HG02840 (cell line): ENCODE results near the gene VSTM2B.

Experiments
- ATAC-seq: cut with Tn5 transposase; IDR thresholded peaks from one replicate; pipeline ENCODE4 v1.9.1; 2021; ENCODE audit warnings: mild to moderate bottlenecking, moderate library complexity, moderate number of reproducible peaks; ENCODE audit not compliant: unreplicated experiment, low FRiP score

The VSTM2B gene

DNA sequence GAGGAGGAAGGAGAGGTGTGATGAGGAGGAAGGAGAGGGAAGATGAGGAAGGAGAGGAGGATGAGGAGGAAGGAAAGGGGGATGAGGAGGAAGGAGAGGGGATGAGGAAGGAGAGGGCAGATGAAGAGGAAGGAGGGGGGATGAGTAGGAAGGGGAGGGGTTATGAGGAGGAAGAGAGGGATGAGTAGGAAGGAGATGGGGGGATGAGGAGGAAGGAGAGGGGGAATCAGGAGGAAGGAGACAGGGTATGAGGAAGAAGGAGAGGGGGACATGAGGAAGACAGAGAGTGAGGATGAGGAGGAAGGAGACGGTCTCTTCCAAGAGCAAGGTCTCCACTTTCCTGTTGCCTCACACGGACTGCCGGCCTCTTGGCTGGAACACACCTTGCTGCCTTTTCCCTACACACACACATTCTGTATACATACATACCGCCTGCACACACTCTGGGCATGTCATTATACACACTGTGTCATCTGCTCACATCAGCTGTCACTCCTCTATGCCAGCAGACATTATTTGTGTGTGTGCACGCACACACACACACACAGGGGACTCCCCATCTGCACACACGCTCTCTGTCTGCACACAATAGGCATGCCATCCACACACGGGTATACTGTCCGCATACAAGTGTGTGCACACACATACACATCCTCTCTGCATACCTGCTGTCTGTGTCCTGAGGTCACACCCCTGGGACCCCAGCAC, 11.1 kb upstream of the VSTM2B start:
- ATAC-seq: no peak

DNA sequence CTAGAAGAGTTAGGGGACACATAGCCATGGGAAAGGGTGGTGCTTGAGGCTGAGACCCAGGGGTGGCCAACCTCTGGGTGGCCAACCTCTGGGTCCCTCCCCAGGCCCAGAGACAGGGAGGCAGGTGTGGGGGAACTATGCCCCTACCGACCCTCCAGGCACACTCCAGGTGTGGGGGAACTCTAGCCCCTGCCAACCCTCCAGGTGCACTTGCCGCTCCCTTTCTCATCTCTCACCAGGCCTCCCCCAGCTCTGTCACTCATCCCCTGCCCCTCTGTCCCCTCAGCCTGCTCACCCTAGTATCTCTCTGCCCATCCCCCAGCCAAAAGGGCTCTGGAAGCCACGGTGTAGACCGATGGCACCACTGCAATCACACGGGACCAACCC, 10.6 kb upstream of the VSTM2B start:
- no peak for ATAC-seq

DNA sequence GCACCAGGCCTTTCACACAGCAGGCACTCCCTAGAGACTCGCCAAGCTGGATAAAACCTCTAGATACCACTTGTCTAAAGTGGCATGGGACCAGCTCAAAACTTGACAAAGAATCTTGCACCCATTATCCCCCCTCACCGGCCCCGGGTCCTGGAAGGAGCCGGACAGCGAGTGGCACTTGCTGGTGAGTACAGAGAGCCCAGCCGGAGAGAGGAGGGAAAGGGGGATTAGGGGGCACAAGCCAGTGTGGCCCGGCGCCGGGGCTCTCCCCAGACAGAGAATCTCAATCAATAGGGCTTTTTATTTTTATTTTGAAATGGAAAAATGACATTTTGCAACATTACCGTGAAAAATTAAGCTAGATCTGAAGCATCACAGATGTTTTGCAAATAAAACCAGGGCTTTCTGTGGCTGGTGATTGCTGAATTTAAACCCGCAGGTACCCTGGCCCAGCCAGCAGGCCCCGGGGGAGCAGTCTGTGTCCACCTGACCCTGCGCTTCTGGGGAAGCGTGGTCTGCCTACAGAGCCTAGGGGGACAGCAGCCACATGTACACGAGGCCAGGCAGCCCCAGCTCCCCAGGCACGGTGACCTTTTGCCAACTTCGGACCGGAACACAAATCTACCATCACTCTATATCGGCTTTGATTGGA, 10.0 kb upstream of the VSTM2B start:
- no peak for ATAC-seq

DNA sequence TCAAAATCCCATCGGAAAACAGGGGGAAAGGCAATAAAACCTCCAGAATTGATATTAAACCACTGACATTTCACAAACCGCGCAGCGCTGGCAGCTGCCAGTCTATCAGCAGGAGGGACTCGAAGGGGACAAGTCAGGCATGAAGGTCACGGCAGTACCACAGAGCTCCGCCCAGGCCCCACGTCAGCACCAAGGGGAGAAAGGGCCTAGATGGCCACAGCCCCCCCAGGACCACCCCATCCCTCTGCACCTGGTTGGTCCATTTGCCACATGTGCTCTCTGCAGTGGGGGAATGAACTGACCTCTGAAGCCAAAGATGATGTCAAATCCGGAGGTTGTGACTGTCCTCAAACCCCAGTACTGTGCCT, 9.5 kb upstream of the VSTM2B start:
- ATAC-seq: no peak

DNA sequence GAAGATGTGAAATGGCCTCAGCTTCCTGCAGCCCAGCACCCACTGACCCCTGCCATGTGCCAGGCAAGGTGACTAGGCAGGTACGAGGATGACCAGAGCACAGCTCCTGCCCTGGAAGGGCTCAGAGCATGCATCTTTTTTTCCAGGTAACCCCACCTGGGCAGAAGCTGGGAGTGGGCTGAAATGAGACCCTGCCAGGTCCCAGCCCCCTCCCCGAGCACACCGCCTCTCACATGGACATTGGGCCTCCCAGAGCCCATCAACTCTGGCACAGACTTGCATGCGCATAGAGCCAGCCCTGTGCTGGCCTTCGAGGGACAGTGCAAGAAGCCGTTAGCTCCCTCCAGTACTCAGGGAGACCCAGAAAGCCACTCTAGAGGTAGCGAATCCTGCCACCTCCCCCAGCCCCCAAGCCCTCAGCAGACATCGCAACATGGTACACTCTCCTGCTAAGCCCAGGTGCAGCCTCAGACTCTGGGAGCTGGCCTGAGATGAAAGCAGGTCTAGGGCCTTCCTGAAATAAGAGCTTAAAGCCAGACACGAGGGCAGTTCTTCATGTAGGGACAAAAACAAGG, 8.9 kb upstream of the VSTM2B start:
- ATAC-seq: no peak

DNA sequence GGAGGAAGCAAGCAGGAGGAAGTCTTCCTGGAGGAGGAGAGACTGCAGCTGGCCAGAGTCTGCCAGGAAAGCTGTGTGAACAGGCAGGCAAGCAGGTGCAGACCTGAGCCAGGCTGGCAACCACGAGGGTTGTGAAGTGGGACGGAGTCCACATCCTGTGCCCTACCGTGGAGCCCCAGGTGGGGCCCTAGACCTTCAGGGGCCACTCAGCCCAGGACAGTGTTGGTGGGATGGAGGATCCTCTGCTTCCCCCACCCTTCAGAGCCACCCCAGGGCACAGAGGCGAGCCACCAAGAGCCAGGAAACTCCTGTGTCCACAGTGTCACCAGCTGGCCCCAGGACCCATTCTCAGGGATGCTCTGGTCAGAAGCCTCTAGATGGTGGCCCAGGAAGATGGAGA, 8.4 kb upstream of the VSTM2B start:
- ATAC-seq: no peak

DNA sequence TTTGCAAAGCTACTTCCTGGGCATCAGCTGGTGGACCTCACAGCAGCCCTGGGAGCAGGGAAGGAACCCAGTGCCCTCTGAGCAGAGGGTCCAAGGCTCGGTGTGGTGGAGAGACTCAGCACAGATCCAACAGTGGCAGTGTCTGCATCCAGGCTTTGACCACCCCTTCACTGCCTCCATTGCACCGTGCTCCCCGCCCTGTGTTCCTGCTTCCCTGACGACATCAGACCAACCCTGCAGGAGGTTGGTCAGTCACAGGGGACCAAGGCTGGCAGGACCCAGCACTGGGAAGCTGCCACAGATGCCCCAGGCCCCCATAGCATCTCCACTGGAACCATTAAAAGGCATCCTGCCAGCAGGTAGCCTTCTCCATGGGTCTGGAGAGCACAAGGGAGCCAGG, 7.8 kb upstream of the VSTM2B start:
- ATAC-seq: no peak

DNA sequence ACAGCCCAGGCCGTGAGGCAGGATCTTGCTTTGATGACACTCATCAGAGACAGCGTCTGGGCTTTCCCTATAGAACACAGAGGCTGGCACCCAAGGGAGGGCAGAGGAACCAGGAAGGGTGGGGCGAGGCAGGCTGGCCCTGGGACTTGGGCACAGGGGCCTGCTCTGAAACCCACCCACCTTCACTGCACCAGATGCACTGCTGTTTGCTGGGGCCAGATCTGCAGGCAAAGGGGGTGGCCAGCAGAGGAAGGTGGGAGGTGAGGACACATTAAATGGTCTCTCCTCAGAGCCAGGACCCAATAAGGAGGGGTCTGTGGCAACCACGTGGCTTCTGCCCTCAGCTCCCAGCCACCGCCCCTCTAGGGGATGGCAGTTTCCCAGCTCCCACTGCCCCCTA, 6.6 kb upstream of the VSTM2B start:
- no peak for ATAC-seq

DNA sequence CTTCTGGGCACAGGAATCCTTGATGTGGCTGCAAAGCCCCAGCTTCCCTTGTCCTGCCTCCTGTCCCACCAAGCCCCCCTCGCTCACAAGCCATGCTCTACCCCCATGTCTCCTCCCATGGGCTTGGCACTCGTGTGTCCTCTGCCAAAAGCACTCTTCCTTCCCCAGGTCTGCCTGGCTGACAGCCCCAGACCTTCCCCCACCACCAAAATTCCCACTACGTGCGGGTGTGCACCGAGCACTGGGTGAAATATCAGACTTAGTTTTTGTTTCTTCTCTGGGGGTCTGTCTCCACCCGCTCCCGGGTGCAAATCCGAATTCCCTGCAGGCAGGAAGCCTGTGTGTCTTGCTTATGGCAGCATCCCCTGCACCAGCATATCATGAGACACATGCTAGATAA, 5.9 kb upstream of the VSTM2B start:
- no peak for ATAC-seq

DNA sequence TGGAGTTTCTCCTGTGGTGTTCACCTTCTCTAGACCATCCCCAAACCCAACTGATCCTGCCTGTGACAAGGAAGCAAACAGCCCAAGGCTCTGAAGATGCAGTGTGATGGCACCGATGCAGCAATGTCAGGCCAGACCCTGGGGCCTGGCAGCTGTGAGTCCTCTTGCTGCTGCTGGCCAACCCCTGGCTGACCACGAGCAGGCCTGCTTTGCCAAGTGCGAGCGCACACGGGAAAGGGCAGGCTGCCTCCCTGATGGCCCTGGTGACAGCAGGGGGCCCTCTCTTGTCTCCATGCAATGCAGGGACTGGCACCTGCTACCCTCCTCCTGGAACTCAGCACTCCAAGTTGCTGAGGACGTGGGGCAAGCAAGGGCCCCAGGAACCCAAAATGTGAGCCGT, 5.4 kb upstream of the VSTM2B start:
- no peak for ATAC-seq

DNA sequence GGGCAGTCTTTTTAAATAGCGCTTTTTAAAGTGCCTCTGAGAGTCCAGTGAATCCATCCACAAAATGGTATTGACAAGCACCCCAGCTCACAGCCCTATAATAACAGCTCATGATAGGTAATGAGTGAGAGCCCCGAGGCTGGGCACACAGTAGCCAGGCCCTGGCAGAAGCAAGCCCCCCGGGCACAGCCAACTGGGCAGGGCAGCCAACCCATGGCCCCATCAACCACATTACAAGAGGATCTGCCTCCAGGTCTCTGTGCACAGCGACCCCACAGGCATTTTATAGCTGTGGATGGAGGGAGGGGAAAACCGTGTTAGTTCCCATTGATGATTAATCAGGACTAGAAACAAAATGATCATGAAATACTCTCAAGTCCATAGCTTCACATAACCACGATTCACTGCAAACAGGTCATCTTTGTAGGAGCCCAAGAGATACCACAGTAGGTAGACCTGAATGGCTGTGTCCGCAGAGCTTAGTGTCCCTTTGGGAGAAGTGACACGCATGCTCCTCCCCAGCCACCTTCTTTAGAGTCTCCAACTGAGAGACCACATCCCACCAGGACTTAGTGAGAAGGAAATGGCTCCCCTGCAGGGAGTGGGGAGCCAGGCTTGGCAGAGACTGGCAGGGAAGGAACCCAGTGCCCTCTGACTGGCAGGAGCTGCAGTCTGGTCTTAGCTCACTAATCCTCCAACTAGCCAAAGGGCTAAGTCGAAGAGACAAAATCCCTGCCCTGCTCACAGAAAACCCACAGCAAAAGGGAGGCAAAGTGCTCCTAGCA, 4.3 kb upstream of the VSTM2B start:
- no peak for ATAC-seq

DNA sequence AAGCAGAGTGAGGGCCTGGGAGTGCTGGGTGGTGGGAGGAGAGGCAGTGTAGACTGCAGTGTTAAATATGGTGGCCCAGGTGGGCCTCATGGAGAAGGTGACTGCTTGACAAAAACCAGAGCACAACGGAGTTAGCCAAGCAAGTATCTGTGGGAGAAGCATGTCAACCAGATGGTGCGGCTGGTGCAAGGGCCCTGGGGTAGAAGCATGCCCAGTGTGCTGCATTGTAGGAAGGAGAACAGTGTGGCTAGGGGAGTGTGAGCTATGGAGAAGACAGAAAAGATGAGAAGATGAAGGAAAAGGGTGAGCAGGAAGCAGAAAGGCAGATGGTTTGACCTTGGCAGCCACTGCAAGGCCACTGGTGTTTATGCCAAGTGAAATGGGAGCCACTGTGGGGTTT, 2.2 kb upstream of the VSTM2B start:
- no peak for ATAC-seq

DNA sequence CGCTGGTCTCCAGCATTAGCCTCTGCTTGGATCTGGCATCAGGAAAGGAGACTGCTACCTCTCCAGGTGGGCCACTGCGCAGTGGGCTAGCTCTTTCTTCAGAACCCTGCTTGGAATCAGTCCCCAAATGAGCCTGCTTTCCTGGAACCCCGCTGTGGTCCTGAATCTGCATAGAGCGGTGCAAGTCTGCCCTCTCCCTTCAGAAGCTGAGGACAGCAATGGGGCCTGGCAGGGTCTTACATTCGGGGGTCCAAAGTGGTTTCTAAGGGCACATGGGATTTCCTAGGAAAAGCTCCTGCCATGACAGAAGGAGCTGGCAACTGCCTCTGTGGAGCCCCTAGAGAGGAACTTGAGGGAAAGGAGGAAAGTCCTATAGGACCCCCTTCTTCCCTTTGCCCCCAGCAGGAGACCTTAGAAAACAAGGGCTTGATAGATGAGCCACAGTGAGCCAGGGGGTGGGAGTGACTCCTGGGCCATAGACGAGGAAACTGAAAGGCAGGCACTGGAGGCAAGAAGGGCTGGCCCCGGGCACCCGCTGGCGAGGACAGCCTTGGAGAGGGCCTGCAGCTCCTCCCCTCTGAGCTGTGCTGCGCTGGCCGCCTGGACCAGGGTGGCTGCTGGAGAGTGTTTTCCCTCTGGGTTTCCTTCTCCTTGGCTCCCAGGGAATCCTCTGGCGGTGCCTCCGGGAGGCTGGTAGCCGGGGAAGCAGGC, 1.4 kb upstream of the VSTM2B start:
- ATAC-seq: no peak

DNA sequence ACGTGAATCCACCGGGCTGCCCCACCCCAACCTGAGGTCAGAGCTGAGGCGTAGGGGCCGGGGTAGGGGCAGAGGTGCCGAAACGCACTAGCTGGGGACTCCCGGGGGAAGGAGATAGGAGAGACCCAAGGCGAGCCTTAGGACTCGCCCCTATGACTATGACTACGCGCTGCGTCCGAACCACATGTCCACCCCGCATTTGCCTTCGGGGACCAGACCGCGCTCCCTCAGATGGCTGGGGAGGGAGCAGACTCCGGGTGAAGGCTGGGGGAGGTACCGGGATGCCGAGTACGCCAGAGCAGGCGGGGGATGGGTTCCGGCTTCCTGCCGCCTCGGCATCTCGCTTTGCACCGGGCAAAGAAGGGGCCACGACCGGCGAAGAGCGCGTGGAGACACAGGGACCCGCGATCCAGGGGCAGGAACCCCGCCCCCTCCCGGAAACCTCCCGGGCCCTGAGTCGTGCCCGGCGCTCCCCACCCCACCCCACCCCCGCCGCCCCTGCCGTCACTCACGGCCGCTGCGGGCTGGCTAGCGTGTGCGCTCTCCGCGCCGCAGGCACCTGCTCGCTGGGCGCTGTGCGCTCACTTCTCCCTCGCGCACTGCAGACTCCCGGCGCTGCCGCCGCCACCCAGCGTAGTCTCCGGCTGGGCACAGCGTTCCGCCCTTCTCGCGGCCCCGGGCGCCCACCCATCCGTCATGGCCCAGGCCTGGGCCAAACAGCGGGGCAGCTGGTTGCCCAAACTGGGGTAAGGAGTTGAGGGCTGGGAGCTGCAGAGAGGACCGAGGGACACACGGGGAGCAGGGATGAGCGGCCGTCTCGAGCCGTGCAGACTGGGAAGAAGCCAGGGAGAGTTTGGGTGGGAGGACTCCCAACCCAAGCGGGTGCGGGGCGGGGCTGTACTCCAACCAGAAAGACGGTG, 622 bp upstream of the VSTM2B start:
- no peak for ATAC-seq

DNA sequence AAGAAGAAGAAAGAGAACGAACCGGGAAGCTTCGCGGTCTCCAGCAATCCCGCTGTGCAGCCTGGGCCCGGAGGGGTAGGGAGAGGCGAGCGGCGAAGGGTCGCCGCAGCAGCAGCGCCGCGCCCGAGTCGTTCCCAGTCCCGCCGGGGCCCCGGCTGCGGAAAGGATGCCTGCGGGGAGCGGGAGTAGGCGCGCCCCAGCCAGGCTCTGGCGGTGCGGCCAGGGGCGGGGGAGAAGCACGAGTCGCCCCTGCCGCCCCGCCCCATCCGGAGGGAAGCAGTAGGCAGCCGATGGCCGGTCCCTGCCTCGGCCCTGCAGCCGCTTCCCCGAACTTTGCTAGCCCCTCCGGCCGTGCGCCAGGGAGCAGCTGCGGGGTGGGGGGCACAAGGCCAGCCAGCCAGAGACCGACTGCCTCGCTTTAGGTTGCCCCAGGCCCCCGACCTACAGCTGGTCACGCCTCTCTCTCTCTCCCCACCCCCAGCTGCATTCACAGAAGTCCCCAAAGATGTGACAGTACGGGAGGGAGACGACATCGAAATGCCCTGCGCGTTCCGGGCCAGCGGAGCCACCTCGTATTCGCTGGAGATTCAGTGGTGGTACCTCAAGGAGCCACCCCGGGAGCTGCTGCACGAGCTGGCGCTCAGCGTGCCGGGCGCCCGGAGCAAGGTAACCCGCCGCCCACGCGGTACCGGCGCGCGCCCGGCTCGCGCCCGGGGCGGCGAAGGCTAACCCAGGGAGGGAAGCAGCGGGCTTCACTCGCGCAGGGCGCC, 1.1 kb downstream of the VSTM2B start:
- no peak for ATAC-seq

DNA sequence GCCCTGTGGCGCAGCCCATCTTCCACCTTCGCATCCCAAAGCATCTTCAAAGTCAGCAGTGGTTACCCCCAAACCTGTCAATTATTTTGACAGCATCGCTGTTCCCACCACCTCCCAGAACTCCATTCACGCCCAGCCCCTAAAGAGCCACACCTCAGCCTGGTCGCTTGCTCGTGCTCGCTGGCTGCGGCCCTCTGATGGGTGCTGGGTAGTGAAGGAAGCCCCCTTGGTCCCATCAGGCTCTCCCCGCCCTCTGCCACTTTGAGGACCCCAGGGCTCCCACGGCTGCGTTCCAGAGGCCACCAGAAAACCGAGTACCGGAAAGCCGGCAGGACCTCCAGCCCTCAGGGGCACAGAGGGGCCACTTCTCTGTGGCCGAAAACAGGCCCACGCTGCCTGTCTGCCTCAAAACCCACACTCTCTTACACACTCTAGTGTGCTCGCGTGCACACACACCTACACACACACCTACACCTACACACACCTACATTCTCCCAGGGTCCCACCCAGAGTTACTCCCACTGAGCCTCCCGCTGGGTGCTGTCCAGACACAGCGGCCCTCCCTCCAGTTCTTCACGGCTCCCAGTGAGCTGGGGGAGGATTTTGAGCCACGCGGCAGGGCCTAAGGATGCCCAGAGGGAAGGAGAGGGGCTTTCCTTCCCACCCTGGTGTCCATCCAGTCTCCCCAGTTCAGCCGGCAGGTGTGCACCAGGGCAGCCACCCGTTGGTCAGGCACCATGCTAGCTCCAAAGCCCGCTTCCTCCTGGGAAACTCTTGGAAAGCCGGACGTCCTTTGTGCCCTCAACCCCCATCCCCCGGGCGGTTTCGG, 1.9 kb downstream of the VSTM2B start:
- ATAC-seq: no peak

DNA sequence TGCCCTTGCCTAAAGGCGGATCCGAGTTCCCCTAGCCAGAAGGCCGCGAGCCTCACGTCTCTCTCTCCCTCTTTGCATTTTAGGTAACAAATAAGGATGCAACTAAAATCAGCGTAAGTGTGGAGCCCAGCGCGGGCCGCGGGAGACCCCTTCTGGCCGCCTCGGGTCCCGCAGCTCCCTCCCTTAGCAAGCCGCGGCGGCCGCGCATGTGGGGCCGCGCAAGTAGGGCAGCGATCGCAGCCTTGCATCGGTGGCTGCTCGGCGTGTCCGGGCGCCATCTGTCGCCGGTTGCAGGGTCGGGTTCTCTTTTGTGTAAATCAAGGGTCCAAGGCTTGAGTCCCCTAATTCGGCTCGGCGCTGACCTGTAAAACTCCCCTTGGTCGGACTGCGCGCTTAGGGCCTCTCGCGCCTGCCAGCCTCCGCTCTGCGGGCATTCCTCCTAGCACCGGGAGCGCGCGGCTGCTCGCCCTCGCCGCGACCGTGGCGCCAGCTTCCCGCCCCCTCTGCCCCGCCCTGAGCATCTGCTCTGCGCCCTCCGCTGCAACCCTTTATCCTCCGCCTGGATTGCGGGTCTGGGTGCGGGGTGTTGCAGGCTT, 2.7 kb downstream of the VSTM2B start:
- ATAC-seq: no peak
